ENCODE data around the gene CEP250.

GRCh38 chr20:35454881-35455609 lies at the start of gene CEP250:
- TF ChIP-seq, protein P1, sequence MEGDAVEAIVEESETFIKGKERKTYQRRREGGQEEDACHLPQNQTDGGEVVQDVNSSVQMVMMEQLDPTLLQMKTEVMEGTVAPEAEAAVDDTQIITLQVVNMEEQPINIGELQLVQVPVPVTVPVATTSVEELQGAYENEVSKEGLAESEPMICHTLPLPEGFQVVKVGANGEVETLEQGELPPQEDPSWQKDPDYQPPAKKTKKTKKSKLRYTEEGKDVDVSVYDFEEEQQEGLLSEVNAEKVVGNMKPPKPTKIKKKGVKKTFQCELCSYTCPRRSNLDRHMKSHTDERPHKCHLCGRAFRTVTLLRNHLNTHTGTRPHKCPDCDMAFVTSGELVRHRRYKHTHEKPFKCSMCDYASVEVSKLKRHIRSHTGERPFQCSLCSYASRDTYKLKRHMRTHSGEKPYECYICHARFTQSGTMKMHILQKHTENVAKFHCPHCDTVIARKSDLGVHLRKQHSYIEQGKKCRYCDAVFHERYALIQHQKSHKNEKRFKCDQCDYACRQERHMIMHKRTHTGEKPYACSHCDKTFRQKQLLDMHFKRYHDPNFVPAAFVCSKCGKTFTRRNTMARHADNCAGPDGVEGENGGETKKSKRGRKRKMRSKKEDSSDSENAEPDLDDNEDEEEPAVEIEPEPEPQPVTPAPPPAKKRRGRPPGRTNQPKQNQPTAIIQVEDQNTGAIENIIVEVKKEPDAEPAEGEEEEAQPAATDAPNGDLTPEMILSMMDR (IDR thresholded peaks at IDR 0.05 in 4 of 5, conservative IDR thresholded peaks at IDR 0.05 in 1 of 5): no peak
- peak; percentile 31 to 42 for TF ChIP-seq POLR2A (IDR thresholded peaks at IDR 0.05)
